Parathyroid adenoma (tissue), 2 donors: Measurements from ENCODE around the gene BCR.

Experiments
- H2AFZ ChIP-seq: fragments of 300-600 bp; sonication (generic); one replicate; pipeline ENCODE4 v1.7.0; 2017; ENCODE audit warnings: antibody characterized with exemption, mild to moderate bottlenecking
- H3K27ac ChIP-seq: fragments of 300-600 bp; sonication (generic); one replicate; pipeline ENCODE4 v1.7.0; 2017
- H3K27me3 ChIP-seq: fragments of 300-600 bp; sonication (generic); one replicate; pipeline ENCODE4 v1.7.0; 2017; ENCODE audit warnings: low read length; ENCODE audit not compliant: control insufficient read depth, insufficient read depth
- H3K36me3 ChIP-seq: fragments of 300-600 bp; sonication (generic); one replicate; pipeline ENCODE4 v1.7.0; 2017; ENCODE audit warnings: low read length; ENCODE audit not compliant: control insufficient read depth, insufficient read depth
- H3K4me1 ChIP-seq: fragments of 300-600 bp; sonication (generic); one replicate; pipeline ENCODE4 v1.7.0; 2017; ENCODE audit warnings: control low read depth
- H3K4me2 ChIP-seq: fragments of 300-600 bp; sonication (generic); one replicate; pipeline ENCODE4 v1.7.0; 2017; ENCODE audit warnings: low read length
- H3K4me3 ChIP-seq: fragments of 300-600 bp; sonication (generic); one replicate; pipeline ENCODE4 v1.7.0; 2017; ENCODE audit warnings: low read depth, low read length
- H3K79me2 ChIP-seq: fragments of 300-600 bp; sonication (generic); one replicate; pipeline ENCODE4 v1.7.0; 2017; ENCODE audit warnings: control low read depth
- H3K9ac ChIP-seq: fragments of 300-600 bp; sonication (generic); one replicate; pipeline ENCODE4 v1.7.0; 2017; ENCODE audit warnings: mild to moderate bottlenecking
- H3K9me3 ChIP-seq: fragments of 300-600 bp; sonication (generic); one replicate; pipeline ENCODE4 v1.7.0; 2017; ENCODE audit warnings: low read length; ENCODE audit not compliant: control insufficient read depth
- CTCF ChIP-seq: fragments of 300-600 bp; sonication (generic); IDR thresholded peaks from one replicate; pipeline ENCODE4 v1.7.0; 2017; ENCODE audit warnings: antibody characterized with exemption, mild to moderate bottlenecking
- donor health status: primary hyperparathyroidism.

BCR gene

GRCh38 chr22:23217171-23218052 is 37.1 kb downstream of the BCR start:
- Histone ChIP-seq H3K4me1 (peaks cover 17% of the 10 kb centered on the region), H3K79me2 (peaks cover 44% of the 10 kb centered on the region), H3K9me3 (no peaks in the 10 kb centered on the region), H3K27me3 (no peaks in the 10 kb centered on the region), H3K27ac (no peak overlapping the region), H3K36me3 (no peaks in the 10 kb centered on the region), H2AFZ (no peak overlapping the region), H3K9ac (no peak overlapping the region), H3K4me2 (no peak overlapping the region), H3K4me3 (no peak overlapping the region)
- no peak for TF ChIP-seq CTCF

GRCh38 chr22:23218053-23218866 is 38.0 kb downstream of the BCR start:
- H3K4me1 ChIP-seq: peaks cover 17% of the 10 kb centered on the region
- no peaks in the 10 kb centered on the region for H3K36me3 ChIP-seq
- TF ChIP-seq CTCF: no peak
- H2AFZ ChIP-seq: no peak overlapping the region
- H3K4me2 ChIP-seq: no peak overlapping the region
- peak overlapping the region; percentile 36 for H3K27ac ChIP-seq
- no peak overlapping the region for H3K9ac ChIP-seq
- H3K27me3 ChIP-seq: no peaks in the 10 kb centered on the region
- no peaks in the 10 kb centered on the region for H3K9me3 ChIP-seq
- H3K79me2 ChIP-seq: peaks cover 40% of the 10 kb centered on the region
- H3K4me3 ChIP-seq: no peak overlapping the region

- H3K4me3 ChIP-seq: no peak overlapping the region
- H3K9me3 ChIP-seq: no peaks in the 10 kb centered on the region
- no peak overlapping the region for H3K9ac ChIP-seq
- peaks cover 40% of the 10 kb centered on the region for H3K79me2 ChIP-seq
- H3K4me2 ChIP-seq: no peak overlapping the region
- H3K4me1 ChIP-seq: peaks cover 17% of the 10 kb centered on the region
- no peaks in the 10 kb centered on the region for H3K36me3 ChIP-seq
- H3K27ac ChIP-seq: no peak overlapping the region
- no peak overlapping the region for H2AFZ ChIP-seq
- H3K27me3 ChIP-seq: no peaks in the 10 kb centered on the region
- TF ChIP-seq CTCF: no peak
Measured at GRCh38 chr22:23218867-23219251, 38.5 kb downstream of the BCR start.

- H3K9ac ChIP-seq: no peak overlapping the region
- no peak for TF ChIP-seq CTCF
- H3K4me3 ChIP-seq: no peak overlapping the region
- no peaks in the 10 kb centered on the region for H3K27me3 ChIP-seq
- H3K4me2 ChIP-seq: no peak overlapping the region
- no peaks in the 10 kb centered on the region for H3K9me3 ChIP-seq
- no peak overlapping the region for H3K27ac ChIP-seq
- peaks cover 40% of the 10 kb centered on the region for H3K79me2 ChIP-seq
- peaks cover 17% of the 10 kb centered on the region for H3K4me1 ChIP-seq
- H3K36me3 ChIP-seq: no peaks in the 10 kb centered on the region
- H2AFZ ChIP-seq: no peak overlapping the region
Measured at GRCh38 chr22:23219317-23219716, 39.0 kb downstream of the BCR start.
